GM19043 (cell line): Measurements from ENCODE around the gene TMEM59.

ENCODE experiments used
- ATAC-seq: cut with Tn5 transposase; IDR thresholded peaks from one replicate; pipeline ENCODE4 v1.9.1; 2021; ENCODE audit warnings: low read depth; ENCODE audit not compliant: unreplicated experiment

The TMEM59 gene

GRCh38 chr1:53986458-53986857 lies 66.5 kb downstream of the TMEM59 start:
- no peak for ATAC-seq

GRCh38 chr1:53984726-53985125 lies 68.3 kb downstream of the TMEM59 start:
- no peak for ATAC-seq

GRCh38 chr1:53982763-53983104 lies 70.3 kb downstream of the TMEM59 start:
- no peak for ATAC-seq

- ATAC-seq: no peak
Observed at GRCh38 chr1:53982034-53982762, 70.8 kb downstream of the TMEM59 start.

GRCh38 chr1:53981220-53981619 lies 71.8 kb downstream of the TMEM59 start:
- no peak for ATAC-seq

GRCh38 chr1:53979712-53980450 lies 73.1 kb downstream of the TMEM59 start:
- ATAC-seq: no peak
